Measurements from ENCODE around the gene FZD1. TPM values are rescaled to one million over a fixed set of nuclear protein-coding genes. Genes with fewer than 3 reads are reported as not detected.

The FZD1 gene
- total and polyA plus RNA-seq, 10 donors: 0.61 to 7.7 (median 4.3) TPM

- Histone ChIP-seq H3K36me3 (no peaks in the 10 kb centered on the region), H3K27me3 (replicated peaks in 1 of 7) (peaks cover 0 to 52% (median 14%) of the 10 kb centered on the region in 7 donors), H3K4me1 (peaks cover 10 to 56% (median 30%) of the 10 kb centered on the region in 6 donors), H3K9me3 (no peaks in the 10 kb centered on the region), H3K27ac (no peak overlapping the region), H3K4me3 (peak overlapping the region in 2 of 8 donors; percentile 86 to 93)
- DNase-seq: no peak
- WGBS, 5 donors: 63 to 93% (median 73%) methylated on average over 29 of the region's 29 CpGs
- intact Hi-C loops (cut with DNase I; ENCODE audit: low total_unique reads): no loop called here
- TF ChIP-seq CTCF (IDR thresholded peaks at IDR 0.05 in 8 of 11, conservative IDR thresholded peaks at IDR 0.05 in 3 of 11) (no peak), POLR2AphosphoS5 (IDR thresholded peaks at IDR 0.05) (no peak), POLR2A (IDR thresholded peaks at IDR 0.05) (no peak)
Measured at GRCh38 chr7:91267171-91267955, 3.1 kb downstream of the FZD1 start.

- no peak for DNase-seq
Measured at GRCh38 chr7:91270372-91270771, 6.1 kb downstream of the FZD1 start.

GRCh38 chr7:91276909-91277308 lies 12.7 kb downstream of the FZD1 start:
- Histone ChIP-seq H3K36me3 (no peaks in the 10 kb centered on the region), H3K4me3 (no peak overlapping the region), H3K27me3 (replicated peaks in 1 of 7) (no peaks in the 10 kb centered on the region), H3K9me3 (no peaks in the 10 kb centered on the region), H3K27ac (no peak overlapping the region), H3K4me1 (no peaks in the 10 kb centered on the region)
- intact Hi-C loops (cut with DNase I; ENCODE audit: low total_unique reads): no loop called here
- DNase-seq: no peak
- TF ChIP-seq POLR2AphosphoS5 (IDR thresholded peaks at IDR 0.05) (no peak), POLR2A (IDR thresholded peaks at IDR 0.05) (no peak), CTCF (IDR thresholded peaks at IDR 0.05 in 8 of 11, conservative IDR thresholded peaks at IDR 0.05 in 3 of 11) (no peak)

More at GRCh38 chr7:91270372-91270771, 6.1 kb downstream of the FZD1 start:
- peaks cover 8 to 29% (median 13%) of the 10 kb centered on the region in 6 donors for H3K4me1 ChIP-seq
- TF ChIP-seq POLR2AphosphoS5 (IDR thresholded peaks at IDR 0.05) (no peak), CTCF (IDR thresholded peaks at IDR 0.05 in 8 of 11, conservative IDR thresholded peaks at IDR 0.05 in 3 of 11) (no peak), POLR2A (IDR thresholded peaks at IDR 0.05) (no peak)
- WGBS, 5 donors: 90 to 94% (median 93%) methylated on average over 3 of the region's 3 CpGs
- no peak overlapping the region for H3K27ac ChIP-seq
- H3K36me3 ChIP-seq: no peaks in the 10 kb centered on the region
- H3K27me3 ChIP-seq (replicated peaks in 1 of 7): peaks cover 0 to 22% (median 8%) of the 10 kb centered on the region in 7 donors
- H3K4me3 ChIP-seq: no peak overlapping the region
- H3K9me3 ChIP-seq: no peaks in the 10 kb centered on the region
- intact Hi-C loops (cut with DNase I; ENCODE audit: low total_unique reads): no loop called here

GRCh38 chr7:91280185-91280584 lies 16.0 kb downstream of the FZD1 start:
- WGBS, 5 donors: 56 to 79% (median 68%) methylated on average over 1 of the region's 1 CpG
- Histone ChIP-seq H3K27me3 (replicated peaks in 1 of 7) (no peaks in the 10 kb centered on the region), H3K4me1 (no peaks in the 10 kb centered on the region), H3K27ac (no peak overlapping the region), H3K4me3 (no peak overlapping the region), H3K36me3 (no peaks in the 10 kb centered on the region), H3K9me3 (no peaks in the 10 kb centered on the region)
- TF ChIP-seq POLR2A (IDR thresholded peaks at IDR 0.05) (no peak), POLR2AphosphoS5 (IDR thresholded peaks at IDR 0.05) (no peak), CTCF (IDR thresholded peaks at IDR 0.05 in 8 of 11, conservative IDR thresholded peaks at IDR 0.05 in 3 of 11) (no peak)
- intact Hi-C loops (cut with DNase I; ENCODE audit: low total_unique reads): no loop called here
- no peak for DNase-seq
